HFFc6 (cell line): ENCODE results near the gene RNF144A. TPM values are rescaled to one million over a fixed set of nuclear protein-coding genes. Genes with fewer than 3 reads are reported as not detected.

Experiments
- DNase-seq: peaks from one replicate; pipeline ENCODE4 v3.0.0-alpha.2; 2018
- H3K27ac Mint-ChIP-seq: 2 replicates; pipeline ENCODE4 v1.8.0; 2020; ENCODE audit warnings: mild to moderate bottlenecking, mixed read lengths
- H3K27me3 Mint-ChIP-seq: 2 replicates; pipeline ENCODE4 v1.8.0; 2021; ENCODE audit warnings: mild to moderate bottlenecking, moderate library complexity, mixed read lengths; ENCODE audit not compliant: insufficient read depth
- H3K36me3 Mint-ChIP-seq: 2 replicates; pipeline ENCODE4 v1.8.0; 2021; ENCODE audit warnings: low read depth, mixed read lengths
- H3K4me1 Mint-ChIP-seq: 2 replicates; pipeline ENCODE4 v1.8.0; 2020; ENCODE audit warnings: low read depth, mixed read lengths
- H3K4me3 Mint-ChIP-seq: 2 replicates; pipeline ENCODE4 v1.8.0; 2020; ENCODE audit warnings: mild to moderate bottlenecking, moderate library complexity, mixed read lengths
- H3K9me3 Mint-ChIP-seq: 2 replicates; pipeline ENCODE4 v1.8.0; 2020; ENCODE audit warnings: mild to moderate bottlenecking, mixed read lengths
- total RNA-seq, 6 experiments: library from RNA; stranded (reverse); fragmentation: NEBNext Ultra II Directional; extraction: Animal tissue kit (Norgen Biotek cat#: 25700); gene quantifications; 2 replicates in 1 of 6; 3 replicates in 5 of 6; pipeline ENCODE4 v1.2.3, GENCODE V29; 2021
- TF ChIP-seq, protein P1 (sequence below): fragments of 200-600 bp; sonication (generic); IDR thresholded peaks from 2 replicates; pipeline ENCODE4 v1.5.0; 2021; ENCODE audit warnings: antibody characterized with exemption, mild to moderate bottlenecking

RNF144A gene
- total RNA-seq, 6 experiments from 2014 or later, result not detected

DNA sequence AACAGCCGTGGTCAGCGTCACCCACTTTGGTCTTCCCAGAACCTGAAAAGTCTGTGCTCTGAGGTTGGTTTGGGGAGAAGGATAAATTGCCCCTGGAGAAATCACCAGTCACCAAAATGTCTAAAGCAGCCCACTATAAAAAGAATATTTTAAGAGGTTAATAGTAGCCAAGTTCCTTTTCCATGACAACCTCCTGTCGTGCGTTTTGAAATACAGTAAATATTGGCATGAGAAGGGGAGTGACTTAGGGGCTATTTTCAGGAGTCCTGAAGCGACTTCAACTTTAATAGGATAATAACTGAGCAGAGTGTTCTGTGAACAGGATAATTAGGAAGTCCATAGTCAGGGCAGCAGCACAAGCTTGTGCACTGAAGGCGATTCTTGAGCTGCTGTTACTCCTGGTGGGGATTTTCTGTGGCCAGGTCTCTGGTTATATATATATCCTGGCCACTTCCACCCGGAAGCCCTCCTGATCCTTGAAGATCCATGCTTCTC lies 49.3 kb downstream of the RNF144A start:
- Mint-ChIP-seq H3K9me3 (peaks cover 49% of the 10 kb centered on the region), H3K27me3 (no peaks in the 10 kb centered on the region), H3K27ac (no peak overlapping the region), H3K36me3 (no peaks in the 10 kb centered on the region), H3K4me3 (no peak overlapping the region), H3K4me1 (no peaks in the 10 kb centered on the region)
- DNase-seq, result no peak
- TF ChIP-seq, protein P1, sequence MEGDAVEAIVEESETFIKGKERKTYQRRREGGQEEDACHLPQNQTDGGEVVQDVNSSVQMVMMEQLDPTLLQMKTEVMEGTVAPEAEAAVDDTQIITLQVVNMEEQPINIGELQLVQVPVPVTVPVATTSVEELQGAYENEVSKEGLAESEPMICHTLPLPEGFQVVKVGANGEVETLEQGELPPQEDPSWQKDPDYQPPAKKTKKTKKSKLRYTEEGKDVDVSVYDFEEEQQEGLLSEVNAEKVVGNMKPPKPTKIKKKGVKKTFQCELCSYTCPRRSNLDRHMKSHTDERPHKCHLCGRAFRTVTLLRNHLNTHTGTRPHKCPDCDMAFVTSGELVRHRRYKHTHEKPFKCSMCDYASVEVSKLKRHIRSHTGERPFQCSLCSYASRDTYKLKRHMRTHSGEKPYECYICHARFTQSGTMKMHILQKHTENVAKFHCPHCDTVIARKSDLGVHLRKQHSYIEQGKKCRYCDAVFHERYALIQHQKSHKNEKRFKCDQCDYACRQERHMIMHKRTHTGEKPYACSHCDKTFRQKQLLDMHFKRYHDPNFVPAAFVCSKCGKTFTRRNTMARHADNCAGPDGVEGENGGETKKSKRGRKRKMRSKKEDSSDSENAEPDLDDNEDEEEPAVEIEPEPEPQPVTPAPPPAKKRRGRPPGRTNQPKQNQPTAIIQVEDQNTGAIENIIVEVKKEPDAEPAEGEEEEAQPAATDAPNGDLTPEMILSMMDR, result no peak

DNA sequence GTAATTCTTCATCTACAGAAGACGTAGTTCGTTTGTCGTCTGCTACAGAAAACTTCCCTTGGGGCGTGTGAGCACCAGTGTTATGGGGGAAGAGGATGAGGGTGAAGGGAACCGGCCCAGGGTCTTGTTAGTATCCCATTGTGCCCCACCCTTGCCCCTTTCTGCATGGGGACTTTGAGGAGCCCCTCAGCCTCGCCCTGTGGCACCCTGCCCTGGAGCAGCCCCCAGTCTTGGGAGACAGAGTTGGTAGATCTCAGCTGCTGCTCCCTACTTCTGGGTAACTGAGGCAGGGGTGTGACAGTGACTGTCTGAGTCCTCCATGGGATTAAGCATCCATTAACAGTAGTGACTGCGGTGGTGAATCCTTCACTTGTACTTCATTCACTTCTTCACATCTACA lies 50.1 kb downstream of the RNF144A start:
- TF ChIP-seq, protein P1, result no peak
- no peaks in the 10 kb centered on the region for H3K36me3 Mint-ChIP-seq
- H3K9me3 Mint-ChIP-seq, result peaks cover 52% of the 10 kb centered on the region
- H3K4me1 Mint-ChIP-seq, result no peaks in the 10 kb centered on the region
- no peaks in the 10 kb centered on the region for H3K27me3 Mint-ChIP-seq
- no peak overlapping the region for H3K27ac Mint-ChIP-seq
- no peak for DNase-seq
- H3K4me3 Mint-ChIP-seq, result no peak overlapping the region

DNA sequence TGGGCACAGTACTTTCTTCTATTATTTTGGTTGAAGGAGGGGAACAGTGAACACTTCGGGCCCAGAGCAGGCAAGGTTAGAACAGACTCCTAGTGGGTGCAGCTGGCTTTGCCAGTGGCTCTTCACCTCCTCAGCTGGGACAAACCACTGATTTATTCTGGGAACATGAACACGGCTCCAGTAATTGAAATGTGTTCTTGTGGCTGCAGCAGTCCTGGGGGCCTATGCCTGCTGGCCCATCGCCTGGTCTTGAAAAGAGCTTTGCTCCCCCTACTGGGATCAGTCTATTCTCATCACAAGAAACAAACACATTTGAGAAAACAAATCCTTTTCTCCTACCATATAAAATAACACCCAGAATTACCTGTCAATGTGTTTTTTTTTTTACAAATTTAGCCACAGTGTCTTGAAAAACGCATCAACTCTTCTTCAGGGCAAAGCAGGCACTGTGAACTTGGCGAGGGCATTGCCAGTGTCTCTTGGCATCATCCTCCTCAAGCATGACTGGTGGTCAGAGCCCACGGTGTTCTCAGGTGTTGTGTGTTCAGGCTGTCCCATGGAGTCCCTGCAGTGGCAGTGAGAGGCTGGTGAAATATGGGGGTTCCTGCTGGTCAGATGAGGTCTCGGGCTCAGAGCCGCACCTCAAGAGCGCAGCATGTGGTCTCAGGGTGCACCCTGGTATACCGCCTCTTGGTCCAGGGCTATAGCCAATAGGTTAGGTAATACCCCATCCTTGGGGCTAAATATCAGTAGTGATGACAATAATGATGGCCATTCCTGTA lies 51.3 kb downstream of the RNF144A start:
- H3K4me1 Mint-ChIP-seq, result no peaks in the 10 kb centered on the region
- no peak overlapping the region for H3K4me3 Mint-ChIP-seq
- H3K36me3 Mint-ChIP-seq, result no peaks in the 10 kb centered on the region
- DNase-seq, result no peak
- no peak overlapping the region for H3K27ac Mint-ChIP-seq
- TF ChIP-seq, protein P1, result no peak
- H3K9me3 Mint-ChIP-seq, result peaks cover 43% of the 10 kb centered on the region
- no peaks in the 10 kb centered on the region for H3K27me3 Mint-ChIP-seq

DNA sequence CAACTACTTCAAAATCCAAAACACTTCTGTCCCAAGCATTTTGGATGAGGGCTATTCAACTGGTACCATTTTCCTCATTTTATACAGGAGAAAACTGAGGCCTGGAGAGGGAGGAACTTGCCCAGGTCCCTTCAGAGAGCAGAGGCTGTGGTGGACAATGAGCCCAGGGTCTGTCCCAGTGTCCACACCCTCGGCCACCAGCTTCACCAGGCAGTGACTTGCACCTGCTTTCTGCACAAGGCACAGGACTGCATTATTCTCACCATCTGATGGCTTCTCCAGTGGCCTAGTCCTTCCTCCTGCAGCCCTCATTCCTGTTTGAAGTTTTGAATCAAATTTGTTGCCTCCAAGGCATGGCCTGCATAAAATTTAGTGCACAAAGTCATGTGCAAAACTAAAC lies 53.3 kb downstream of the RNF144A start:
- H3K9me3 Mint-ChIP-seq, result peaks cover 40% of the 10 kb centered on the region
- TF ChIP-seq, protein P1, result no peak
- H3K4me3 Mint-ChIP-seq, result no peak overlapping the region
- no peaks in the 10 kb centered on the region for H3K36me3 Mint-ChIP-seq
- no peaks in the 10 kb centered on the region for H3K27me3 Mint-ChIP-seq
- no peak for DNase-seq
- no peaks in the 10 kb centered on the region for H3K4me1 Mint-ChIP-seq
- H3K27ac Mint-ChIP-seq, result no peak overlapping the region

DNA sequence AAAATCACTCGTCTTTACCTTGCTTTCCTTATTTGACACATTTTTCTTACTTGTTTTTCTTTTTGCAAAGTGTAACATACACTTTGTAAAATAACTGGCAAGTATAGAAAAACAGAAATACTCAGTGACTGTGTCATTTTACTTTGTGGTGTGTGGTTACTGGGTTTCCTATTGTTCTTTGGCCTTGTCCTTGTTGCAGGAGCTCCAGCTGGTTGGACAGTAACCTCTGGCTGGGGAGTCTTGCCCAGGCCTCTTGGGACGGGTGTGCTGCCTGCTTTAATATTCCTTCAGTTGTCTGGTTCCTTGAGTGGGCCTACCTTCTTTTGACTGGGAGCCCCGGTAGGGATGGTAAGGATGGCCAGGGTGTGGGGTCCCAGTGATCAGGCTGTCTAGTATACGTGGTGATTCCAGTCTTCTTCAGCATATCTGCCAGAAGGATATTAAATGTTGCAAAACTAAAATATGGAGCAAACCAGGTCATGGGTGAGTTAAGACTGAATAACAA lies 53.8 kb downstream of the RNF144A start:
- Mint-ChIP-seq H3K4me3 (no peak overlapping the region), H3K36me3 (no peaks in the 10 kb centered on the region), H3K27me3 (no peaks in the 10 kb centered on the region), H3K4me1 (no peaks in the 10 kb centered on the region), H3K9me3 (peaks cover 40% of the 10 kb centered on the region), H3K27ac (no peak overlapping the region)
- TF ChIP-seq, protein P1, result no peak
- DNase-seq, result no peak
